SK-N-SH (cell line): ENCODE results near the gene GNG4.

Experiments
- CTCF ChIP-seq: fragments of 200-600 bp; sonication (generic); IDR thresholded peaks from 2 replicates; pipeline ENCODE4 v1.6.1; 2017; ENCODE audit warnings: antibody characterized with exemption, mild to moderate bottlenecking, moderate library complexity
- GATA2 ChIP-seq: sonication (generic); formaldehyde crosslinking; IDR thresholded peaks from 2 replicates; pipeline ENCODE4 v1.5.0; 2020; ENCODE audit warnings: mild to moderate bottlenecking, missing genetic modification reagents
- MXI1 ChIP-seq: IDR thresholded peaks from 2 replicates; pipeline ENCODE4 v1.6.1; 2012; ENCODE audit warnings: mild to moderate bottlenecking, low read depth, low read length, improper control_type of control experiment
- REST ChIP-seq: IDR thresholded peaks from 2 replicates; pipeline ENCODE4 v1.6.1; 2012; ENCODE audit warnings: mild to moderate bottlenecking, low read depth, low read length, moderate library complexity

DNA sequence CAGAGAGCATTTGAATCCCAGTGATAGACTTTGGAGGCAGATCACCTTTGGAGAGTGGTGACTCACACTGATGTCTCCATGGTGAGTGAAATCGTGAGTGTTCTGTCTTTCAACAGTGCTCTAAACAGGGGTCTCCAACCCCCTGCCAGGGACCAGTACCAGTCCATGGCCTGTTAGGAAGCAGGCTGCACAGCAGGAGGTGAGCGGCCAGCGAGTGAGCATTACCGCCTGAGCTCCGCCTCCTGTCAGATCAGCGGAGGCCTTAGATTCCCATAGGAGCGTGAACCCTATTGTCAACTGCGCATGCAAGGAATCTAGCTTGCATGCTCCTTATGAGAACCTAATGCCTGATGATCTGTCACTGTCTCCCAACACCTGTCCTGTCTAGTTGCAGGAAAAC lies 83.5 kb downstream of the GNG4 start:
- TF ChIP-seq REST (no peak), GATA2 (CRISPR knock-in tag) (no peak), MXI1 (no peak), CTCF (no peak)
